Activated T-cell treated with anti-CD3 and anti-CD28 coated beads for 24 hours (primary cell): ENCODE measurements around the gene TRIO.
"Not testable (repeated sequence)": the region's sequence is repeated elsewhere in the genome, so short reads cannot be mapped to it uniquely, and the experiment has no call there.

ENCODE experiments used
- DNase-seq: peaks from one replicate; pipeline ENCODE4 v3.0.0-alpha.2; 2020; ENCODE audit warnings: low read depth

Gene TRIO

GRCh38 chr5:14186059-14186830, 43.1 kb downstream of the TRIO start:
- DNase-seq: no peak

- no peak for DNase-seq
These were observed 44.0 kb downstream of the TRIO start for GRCh38 chr5:14187157-14187556.

GRCh38 chr5:14187660-14188059, 44.5 kb downstream of the TRIO start:
- no peak for DNase-seq

- no peak for DNase-seq
These were observed 45.6 kb downstream of the TRIO start for GRCh38 chr5:14188778-14189177.

DNA sequence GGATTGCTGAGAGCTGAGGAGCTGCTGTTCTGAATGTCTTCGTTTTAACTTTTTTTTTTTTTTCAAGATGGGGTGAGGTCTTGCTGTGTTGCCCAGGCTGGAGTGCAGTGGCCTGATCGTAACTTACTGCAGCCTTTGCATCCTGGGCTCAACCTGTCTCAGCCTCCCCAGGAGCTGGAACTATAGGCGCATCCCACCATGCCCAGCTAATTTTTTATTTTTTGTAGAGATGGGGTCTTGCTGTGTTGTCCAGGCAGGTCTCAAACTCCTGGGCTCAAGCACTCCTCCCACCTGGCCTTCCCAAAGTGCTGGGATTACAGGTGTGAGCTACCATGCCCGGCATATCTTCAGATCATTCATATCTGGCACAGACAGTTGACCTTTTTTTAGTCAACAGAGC, 46.5 kb downstream of the TRIO start:
- no peak for DNase-seq

- DNase-seq: no peak
These were observed 47.3 kb downstream of the TRIO start for GRCh38 chr5:14190194-14191164.

DNA sequence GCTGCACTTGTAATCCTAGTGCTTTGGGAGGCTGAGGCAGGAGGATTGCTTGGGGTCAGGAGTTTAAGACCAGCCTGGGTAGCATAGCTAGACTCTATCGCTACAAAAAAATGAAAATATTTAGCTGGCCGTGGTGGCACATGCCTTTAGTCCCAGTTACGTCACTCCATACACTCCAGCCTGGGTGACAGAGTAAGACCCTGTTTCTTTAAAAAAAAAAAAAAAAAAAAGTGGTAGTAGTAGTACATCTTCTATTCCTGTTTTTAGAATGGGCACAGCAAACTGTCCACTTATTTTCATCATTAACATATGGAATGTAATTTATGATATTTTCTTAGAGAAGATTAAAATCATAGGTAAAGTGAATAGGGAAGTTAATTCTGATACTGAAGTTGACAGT, 48.2 kb downstream of the TRIO start:
- DNase-seq: no peak

DNA sequence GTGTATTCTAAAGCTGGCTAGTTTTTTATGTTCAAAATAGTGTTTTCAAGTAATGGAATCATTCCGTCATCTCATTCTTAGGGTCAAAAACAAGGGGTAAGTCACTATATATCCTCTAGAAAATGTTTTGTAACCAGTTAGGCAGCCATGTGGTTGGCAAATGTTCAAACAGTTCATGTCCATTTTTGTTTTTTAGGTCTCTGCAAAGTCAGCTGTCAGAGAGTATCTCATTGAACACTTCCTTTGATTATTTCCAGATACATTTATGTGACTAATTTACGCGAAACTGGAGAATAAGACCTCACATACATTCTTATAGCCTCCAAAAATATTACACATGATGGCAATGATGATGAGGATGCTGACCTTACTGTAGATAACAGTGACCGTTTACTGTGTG, 50.4 kb downstream of the TRIO start:
- no peak for DNase-seq

DNA sequence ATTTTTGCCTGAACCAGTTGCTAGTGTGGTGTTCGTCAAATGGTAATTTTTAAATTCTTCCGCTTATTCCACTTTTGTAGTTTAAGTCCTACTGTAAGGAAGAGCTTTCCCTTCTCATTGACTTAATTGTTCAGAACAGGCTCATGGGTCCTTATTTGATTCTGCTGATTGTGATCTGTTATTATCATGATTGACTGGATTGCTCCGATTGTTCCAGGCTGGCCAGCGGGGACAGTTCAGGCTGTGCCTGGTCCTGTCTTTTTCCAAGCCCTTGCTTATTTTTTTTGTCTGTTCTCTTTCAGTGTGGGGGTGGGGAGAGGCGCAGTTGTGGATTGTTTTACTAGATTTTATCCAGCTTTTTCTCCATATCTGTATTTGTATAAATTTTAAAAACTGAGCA, 52.4 kb downstream of the TRIO start:
- no peak for DNase-seq

DNA sequence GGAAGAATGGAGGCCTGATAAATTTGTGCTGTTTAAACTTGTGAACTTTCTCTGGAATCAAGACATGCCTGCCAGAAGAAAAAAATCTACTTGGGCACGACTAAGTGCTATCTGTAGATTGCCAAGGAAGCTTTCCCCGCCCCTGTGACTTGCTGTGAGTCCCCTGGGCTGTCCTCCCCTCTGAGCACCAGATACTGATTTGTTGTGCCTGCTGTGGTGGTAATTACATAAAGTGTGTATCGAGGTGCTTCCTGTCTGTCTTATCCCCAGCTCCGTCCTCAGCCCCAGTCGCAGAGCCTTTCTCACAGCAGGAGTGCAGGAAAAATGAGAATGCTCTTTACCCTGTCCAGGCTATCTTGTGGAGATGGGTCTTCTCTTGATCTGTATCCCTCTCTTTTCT, 53.9 kb downstream of the TRIO start:
- DNase-seq: no peak

GRCh38 chr5:14199902-14200301, 56.8 kb downstream of the TRIO start:
- no peak for DNase-seq

- DNase-seq: no peak
These were observed 57.3 kb downstream of the TRIO start for GRCh38 chr5:14200312-14200990.

- no peak for DNase-seq
These were observed 58.3 kb downstream of the TRIO start for GRCh38 chr5:14201325-14202045.

GRCh38 chr5:14202462-14202861, 59.3 kb downstream of the TRIO start:
- DNase-seq: no peak

GRCh38 chr5:14204011-14204670, 61.0 kb downstream of the TRIO start:
- no peak for DNase-seq

- no peak for DNase-seq
These were observed 61.7 kb downstream of the TRIO start for GRCh38 chr5:14204785-14205321.

DNA sequence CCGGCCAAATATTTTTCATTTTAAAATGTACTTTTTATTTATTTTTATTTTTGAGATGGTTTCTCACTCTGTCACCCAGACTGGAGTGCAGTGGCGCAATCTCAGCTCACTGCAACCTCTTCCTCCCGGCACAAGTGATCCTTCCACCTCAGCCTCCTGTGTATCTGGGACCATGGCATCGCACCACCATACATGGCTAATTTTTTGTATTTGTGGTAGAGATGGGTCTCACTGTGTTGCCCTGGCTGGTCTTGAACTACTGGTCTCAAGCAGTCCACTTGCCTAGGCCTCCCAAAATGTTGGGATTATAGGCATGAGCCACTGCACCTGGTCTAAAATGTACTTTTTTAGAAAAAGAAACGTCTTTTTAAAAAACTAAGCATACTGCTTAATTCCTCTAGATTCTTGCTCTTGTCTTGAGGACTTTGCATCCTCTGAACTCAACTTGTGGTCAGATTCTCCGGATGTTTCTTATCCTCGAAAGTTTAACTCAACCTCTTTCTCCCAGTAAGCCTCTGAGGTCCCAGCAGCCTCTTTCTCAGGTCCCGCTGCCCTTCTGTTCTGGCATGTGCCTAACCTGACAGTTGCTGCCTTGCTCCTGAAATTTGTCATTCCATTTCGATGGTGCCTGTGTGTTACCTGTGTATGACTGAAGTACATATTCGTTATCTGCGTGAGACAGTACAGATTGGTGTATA, 63.0 kb downstream of the TRIO start:
- DNase-seq: no peak

- not testable (repeated sequence) for DNase-seq
These were observed 64.3 kb downstream of the TRIO start for GRCh38 chr5:14207428-14207827.

DNA sequence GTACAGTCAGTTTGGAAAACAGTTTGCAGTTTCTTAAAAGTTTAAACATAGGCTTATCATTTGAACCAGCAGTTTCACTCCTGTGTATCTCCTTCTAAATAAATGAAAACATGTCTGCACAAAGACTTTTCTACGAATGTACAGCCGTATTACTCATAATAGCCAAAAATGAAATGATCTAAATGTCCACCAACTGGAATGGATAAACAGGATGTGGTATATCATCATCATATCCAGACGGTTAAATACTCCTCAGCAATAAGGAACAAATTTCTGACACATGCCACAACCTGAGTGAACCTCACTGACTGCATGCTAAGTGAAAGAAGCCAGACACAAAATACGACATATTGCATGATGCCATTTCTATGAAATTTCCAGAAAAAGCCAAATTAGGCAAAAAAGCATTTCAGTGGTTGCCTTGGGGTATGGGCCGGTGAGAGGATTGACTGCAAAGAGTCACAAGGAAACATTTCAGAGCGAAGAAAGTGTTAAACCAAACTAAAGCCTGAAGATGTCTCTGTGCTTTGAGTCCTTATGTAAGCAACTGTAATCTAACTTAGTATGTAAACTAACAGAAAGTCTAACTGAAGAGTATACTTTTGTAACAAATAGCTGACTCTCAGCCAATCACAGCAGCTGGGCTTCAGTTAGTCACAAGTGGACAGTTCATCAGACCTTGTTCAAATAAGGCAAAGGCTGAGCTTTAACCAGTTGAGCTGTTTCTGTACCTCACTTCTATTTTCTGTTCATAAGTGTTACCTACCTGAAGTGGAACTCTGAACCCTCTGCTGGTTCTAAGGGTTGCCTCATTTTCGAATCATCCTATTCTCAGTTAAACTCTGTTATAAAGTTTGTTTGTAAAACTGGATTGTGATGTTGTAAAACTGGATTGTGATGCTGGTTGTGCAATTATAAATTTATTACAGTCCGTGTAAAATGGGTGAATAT, 65.2 kb downstream of the TRIO start:
- no peak for DNase-seq
